IMR-90 (cell line): ENCODE measurements around the gene PNISR. TPM values are rescaled to one million over a fixed set of nuclear protein-coding genes. Genes with fewer than 3 reads are reported as not detected.
A peak's percentile ranks its signal among the peaks of the same experiment; 100 is the strongest.

Experiments used
- ATAC-seq: fragments of 200-7000 bp; cut with Tn5 transposase; 2 replicates; pipeline ENCODE4 v1.9.1; 2020; ENCODE audit warnings: low read depth, mild to moderate bottlenecking, moderate library complexity
- BruUV-seq: library from RNA; stranded (reverse); fragments of 400-500 nt; replicated peaks from 2 replicates; lab custom pipeline; 2021; lab: Mats Ljungman, UMichigan
- CTCF ChIA-PET: fragments of 300-600 bp; formaldehyde crosslinking; extraction: SDS; loops from one replicate; lab custom pipeline; 2021; ENCODE audit warnings: antibody characterized with exemption; lab: Yijun Ruan, JAX
- POLR2A ChIA-PET: fragments of 300-600 bp; sonication (Branson Sonifier 250); formaldehyde crosslinking; loops from one replicate; lab custom pipeline; 2022; ENCODE audit warnings: antibody characterized with exemption; ENCODE audit not compliant: unreplicated experiment; lab: Charles Lee
- DNase-seq: peaks from one replicate; pipeline ENCODE4 v3.0.0; 2013
- H2AFZ ChIP-seq: replicated peaks from 2 replicates; pipeline ENCODE3; 2013; ENCODE audit warnings: low read length, mild to moderate bottlenecking; ENCODE audit not compliant: poor library complexity
- H2AK5ac ChIP-seq: 2 replicates; pipeline ENCODE4 v1.6.1; 2013; ENCODE audit warnings: low read depth, low read length, inconsistent platforms
- H2AK9ac ChIP-seq: replicated peaks from 2 replicates; pipeline ENCODE3; 2013; ENCODE audit warnings: mild to moderate bottlenecking, low read depth, low read length, moderate library complexity; ENCODE audit not compliant: poor library complexity
- H2BK120ac ChIP-seq: 2 replicates; pipeline ENCODE4 v1.6.1; 2013; ENCODE audit warnings: low read depth, low read length, inconsistent platforms
- H2BK15ac ChIP-seq: 3 replicates; pipeline ENCODE4 v1.6.1; 2013; ENCODE audit warnings: low read depth, low read length, inconsistent platforms
- H2BK20ac ChIP-seq: 2 replicates; pipeline ENCODE4 v1.6.1; 2013; ENCODE audit warnings: low read depth, mild to moderate bottlenecking, inconsistent platforms, low read length, moderate library complexity
- H2BK5ac ChIP-seq: 2 replicates; pipeline ENCODE4 v1.6.1; 2013; ENCODE audit warnings: mild to moderate bottlenecking, low read depth, low read length, inconsistent platforms; ENCODE audit not compliant: poor library complexity, severe bottlenecking
- H3K14ac ChIP-seq: replicated peaks from 2 replicates; pipeline ENCODE4 v1.6.1; 2013; ENCODE audit warnings: low read depth, low read length, inconsistent platforms
- H3K18ac ChIP-seq: 2 replicates; pipeline ENCODE4 v1.6.1; 2013; ENCODE audit warnings: low read depth, low read length, control low read depth
- H3K23ac ChIP-seq: 2 replicates; pipeline ENCODE4 v1.6.1; 2013; ENCODE audit warnings: low read depth, low read length, inconsistent platforms
- H3K27ac ChIP-seq: 2 replicates; pipeline ENCODE4 v1.5.1; 2013; ENCODE audit warnings: mild to moderate bottlenecking, control low read depth, low read length; ENCODE audit not compliant: insufficient read depth
- H3K27me3 ChIP-seq: 2 replicates; pipeline ENCODE4 v1.6.1; 2013; ENCODE audit warnings: low read length; ENCODE audit not compliant: control insufficient read depth, insufficient read depth
- H3K36me3 ChIP-seq: 2 replicates; pipeline ENCODE4 v1.6.1; 2013; ENCODE audit warnings: low read length, mixed read lengths; ENCODE audit not compliant: control insufficient read depth, insufficient read depth
- H3K4ac ChIP-seq: 2 replicates; pipeline ENCODE4 v1.6.1; 2013; ENCODE audit warnings: low read depth, low read length, inconsistent platforms
- H3K4me1 ChIP-seq: 2 replicates; pipeline ENCODE4 v1.6.1; 2013; ENCODE audit warnings: low read length, mixed read lengths; ENCODE audit not compliant: control insufficient read depth, insufficient read depth
- H3K4me2 ChIP-seq: 2 replicates; pipeline ENCODE4 v1.6.1; 2013; ENCODE audit warnings: low read depth, mild to moderate bottlenecking, control low read depth, low read length, moderate library complexity
- H3K4me3 ChIP-seq: 2 replicates; pipeline ENCODE4 v1.5.1; 2013; ENCODE audit warnings: low read depth, mild to moderate bottlenecking, control low read depth, low read length, moderate library complexity; ENCODE audit not compliant: insufficient read depth
- H3K56ac ChIP-seq: 2 replicates; pipeline ENCODE4 v1.6.1; 2013; ENCODE audit warnings: low read length, inconsistent platforms; ENCODE audit not compliant: insufficient read depth; ENCODE audit errors: extremely low read depth
- H3K79me1 ChIP-seq, 2 experiments: 2 replicates each; pipeline ENCODE4 v1.6.1; 2013; ENCODE audit warnings: low read length in 2 of 2, inconsistent platforms in 1 of 2, low read depth in 1 of 2
- H3K9ac ChIP-seq: 2 replicates; pipeline ENCODE4 v1.6.1; 2013; ENCODE audit warnings: low read depth, low read length, control low read depth
- H3K9me1 ChIP-seq: 2 replicates; pipeline ENCODE4 v1.6.1; 2013; ENCODE audit warnings: low read length, inconsistent platforms; ENCODE audit not compliant: insufficient read depth
- H3K9me3 ChIP-seq: 2 replicates; pipeline ENCODE4 v1.6.1; 2013; ENCODE audit warnings: low read length; ENCODE audit not compliant: control insufficient read depth, insufficient read depth
- H4K20me1 ChIP-seq: 2 replicates; pipeline ENCODE4 v1.6.1; 2013; ENCODE audit warnings: low read length, inconsistent platforms; ENCODE audit not compliant: insufficient read depth
- H4K5ac ChIP-seq: 2 replicates; pipeline ENCODE4 v1.6.1; 2013; ENCODE audit warnings: mild to moderate bottlenecking, low read depth, low read length, control low read depth
- H4K8ac ChIP-seq, 2 experiments: 2 replicates each; pipeline ENCODE4 v1.6.1; 2013; ENCODE audit warnings: low read depth in 2 of 2, low read length in 2 of 2, control low read depth in 1 of 2, inconsistent platforms in 1 of 2
- H4K91ac ChIP-seq: 2 replicates; pipeline ENCODE4 v1.6.1; 2013; ENCODE audit warnings: low read depth, low read length, inconsistent platforms; ENCODE audit not compliant: insufficient read depth
- BHLHE40 ChIP-seq: fragments of 150-350 bp; IDR thresholded peaks from 2 replicates; pipeline ENCODE4 v1.6.1; 2016; ENCODE audit warnings: mild to moderate bottlenecking, low read depth, low read length
- CEBPB ChIP-seq: IDR thresholded peaks from 2 replicates; pipeline ENCODE4 v1.6.1; 2012; ENCODE audit warnings: low read depth, low read length, improper control_type of control experiment
- CTCF ChIP-seq: conservative IDR thresholded peaks from 2 replicates; pipeline ENCODE4 v1.5.1; 2012; ENCODE audit warnings: mild to moderate bottlenecking, low read depth, low read length, improper control_type of control experiment
- ELK1 ChIP-seq: fragments of 150-350 bp; IDR thresholded peaks from 2 replicates; pipeline ENCODE4 v1.6.1; 2016; ENCODE audit warnings: low read depth, mild to moderate bottlenecking, low read length, moderate library complexity, borderline replicate concordance
- NFE2L2 ChIP-seq: fragments of 150-350 bp; IDR thresholded peaks from 2 replicates; pipeline ENCODE4 v1.6.1; 2016; ENCODE audit warnings: low read depth, mild to moderate bottlenecking, low read length
- RAD21 ChIP-seq: IDR thresholded peaks from 2 replicates; pipeline ENCODE4 v1.6.1; 2012; ENCODE audit warnings: low read length, improper control_type of control experiment
- RCOR1 ChIP-seq: IDR thresholded peaks from 2 replicates; pipeline ENCODE4 v1.6.1; 2012; ENCODE audit warnings: mild to moderate bottlenecking, low read length, improper control_type of control experiment; ENCODE audit not compliant: insufficient replicate concordance
- WGBS, 2 experiments: methylation state at CpG; one replicate each; pipeline versions ENCODE4 v1.1.5 to v1.1.7; 2013; ENCODE audit warnings: missing lambda C conversion rate in 2 of 2; ENCODE audit not compliant: insufficient read length in 1 of 2; ENCODE audit errors: extremely low coverage in 2 of 2; 5-methylcytosine and 5-hydroxymethylcytosine counted together
- dilution Hi-C: fragments of 300-500 bp; cut with HindIII; formaldehyde crosslinking; loops from one replicate; pipeline ENCODE4 v1.14.3; 2018; ENCODE audit warnings: low sequenced_read_pairs; ENCODE audit not compliant: unreplicated experiment
- in situ Hi-C: fragments of 300-500 bp; cut with MboI; formaldehyde crosslinking; loops from 3 replicates; pipeline ENCODE4 v1.14.3; 2019; ENCODE audit warnings: low sequenced_read_pairs, inconsistent platforms, mixed read lengths
- intact Hi-C: fragments of 100-400 bp; cut with micrococcal nuclease; formaldehyde crosslinking; loops from 2 replicates; pipeline ENCODE4 v1.10.0; 2022
- polyA plus RNA-seq, 3 experiments: library from polyadenylated mRNA; depleted of rRNA; stranded (reverse); fragments of >200 nt; gene quantifications; 2 replicates each; pipeline ENCODE4 v1.2.3, GENCODE V29; 2012; ENCODE audit warnings: low replicate concordance in 1 of 3
- total RNA-seq: library from RNA; depleted of rRNA; stranded (reverse); fragments of >200 nt; gene quantifications from 2 replicates; pipeline ENCODE4 v1.2.3, GENCODE V29; 2012
- TF ChIP-seq, protein P1 (sequence below): fragments of 150-350 bp; IDR thresholded peaks from 2 replicates; pipeline ENCODE4 v1.6.1; 2017; ENCODE audit warnings: mild to moderate bottlenecking, antibody characterized with exemption, low read length, low read depth

PNISR gene
- total and polyA plus RNA-seq, 2 of the 4 experiments (the other 2 are of a cell fraction) = 44.5 to 46.2 TPM

GRCh38 chr6:99426451-99426757, 1.3 kb upstream of the PNISR start:
- H3K4ac ChIP-seq = peak overlapping the region; percentile 91; the same call in 1 of the 2 replicates
- H4K20me1 ChIP-seq = peaks cover 37% of the 10 kb centered on the region
- DNase-seq (no peak), ATAC-seq (no peak)
- H2AK9ac ChIP-seq = no peak overlapping the region
- peak overlapping the region; percentile 78 for H4K91ac ChIP-seq
- H3K4me2 ChIP-seq = peak overlapping the region; percentile 79
- 0 out of 2 replicates have a peak, but pooled peaks cover 2% of the 10 kb centered on the region for H3K9me1 ChIP-seq
- intact Hi-C loops (loop anchor here (5.0 kb wide), 2 partner anchors 96 to 141 kb away; partner anchors contain the start of gene CCNC), in situ Hi-C loops (no loop called here), dilution Hi-C loops (no loop called here)
- H2AFZ ChIP-seq = no peak overlapping the region
- no peaks in the 10 kb centered on the region for H3K27me3 ChIP-seq
- H2BK15ac ChIP-seq = no peak overlapping the region
- H3K9ac ChIP-seq = peak overlapping the region; percentile 95; the same call in 1 of the 2 replicates
- TF ChIP-seq CEBPB (no peak), ELK1 (no peak), BHLHE40 (no peak), NFE2L2 (no peak), RAD21 (no peak), RCOR1 (no peak), CTCF (no peak)
- TF ChIP-seq, protein P1, sequence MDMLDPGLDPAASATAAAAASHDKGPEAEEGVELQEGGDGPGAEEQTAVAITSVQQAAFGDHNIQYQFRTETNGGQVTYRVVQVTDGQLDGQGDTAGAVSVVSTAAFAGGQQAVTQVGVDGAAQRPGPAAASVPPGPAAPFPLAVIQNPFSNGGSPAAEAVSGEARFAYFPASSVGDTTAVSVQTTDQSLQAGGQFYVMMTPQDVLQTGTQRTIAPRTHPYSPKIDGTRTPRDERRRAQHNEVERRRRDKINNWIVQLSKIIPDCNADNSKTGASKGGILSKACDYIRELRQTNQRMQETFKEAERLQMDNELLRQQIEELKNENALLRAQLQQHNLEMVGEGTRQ = no peak
- peak overlapping the region; percentile 90 for H3K56ac ChIP-seq
- ChIA-PET CTCF (interaction anchor here (0.7 to 0.9 kb wide), 2 partner anchors 47 to 85 kb away, joined by 3 read pairs; no protein-coding TSS in a partner anchor), POLR2A (no interaction called here)
- peak overlapping the region; percentile 52 for H3K4me3 ChIP-seq
- peak overlapping the region; percentile 94 for H3K14ac ChIP-seq
- no peak overlapping the region for H2AK5ac ChIP-seq
- H3K79me1 ChIP-seq = peaks cover 5 to 32% of the 10 kb centered on the region in 2 experiments
- peak overlapping the region; percentile 92 to 93 for H4K8ac ChIP-seq
- peak overlapping the region; percentile 95; the same call in 1 of the 2 replicates for H3K18ac ChIP-seq
- no TSS peak for BruUV-seq
- 0 out of 2 replicates have a peak overlapping the region, but pooled peaks have one; percentile 22 for H2BK20ac ChIP-seq
- H2BK5ac ChIP-seq = peak overlapping the region; percentile 90
- H3K27ac ChIP-seq = peak overlapping the region; percentile 92; the same call in 1 of the 2 replicates
- no peak overlapping the region for H2BK120ac ChIP-seq
- WGBS, 2 experiments = 0% methylated on average over 2 of the region's 4 CpGs; no CpG with 5 or more reads in 1 of the 2 experiments
- no peaks in the 10 kb centered on the region for H3K36me3 ChIP-seq
- no peaks in the 10 kb centered on the region for H3K9me3 ChIP-seq
- peak overlapping the region; percentile 96 for H4K5ac ChIP-seq
- H3K23ac ChIP-seq = peak overlapping the region; percentile 10; the same call in 1 of the 2 replicates
- peaks cover 2% of the 10 kb centered on the region for H3K4me1 ChIP-seq
